HepG2 (cell line): ENCODE measurements around the gene TTC1. TPM values are rescaled to one million over a fixed set of nuclear protein-coding genes. Genes with fewer than 3 reads are reported as not detected.

Source experiments
- ATAC-seq: fragments of 200-7000 bp; cut with Tn5 transposase; 3 replicates; pipeline ENCODE4 v1.9.1; 2020; ENCODE audit warnings: mild to moderate bottlenecking, moderate library complexity
- BruUV-seq: library from RNA; stranded (reverse); fragments of 400-500 nt; replicated peaks from 2 replicates; lab custom pipeline; 2021; lab: Mats Ljungman, UMichigan
- CTCF ChIA-PET: fragments of 300-600 bp; formaldehyde crosslinking; extraction: SDS; loops from one replicate; lab custom pipeline; 2021; ENCODE audit warnings: low total read pairs, inconsistent platforms, low intra/inter-chr PET ratio; lab: Yijun Ruan, JAX
- POLR2A ChIA-PET: fragments of 350-600 bp; sonication (Branson Sonifier 250); formaldehyde crosslinking; loops from one replicate; lab custom pipeline; 2020; ENCODE audit warnings: antibody characterized with exemption, inconsistent platforms; lab: Yijun Ruan, JAX
- DNase-seq: peaks from one replicate; pipeline ENCODE4 v3.0.0-alpha.2; 2015; ENCODE audit warnings: low spot score
- FAIRE-seq: peaks from 3 replicates; lab custom pipeline; 2011; peaks lifted over from hg19 to GRCh38; lab: Jason Lieb, UNC
- H2AFZ ChIP-seq: one replicate; pipeline ENCODE4 v1.6.1; 2011; ENCODE audit warnings: low read length, inconsistent platforms
- H3K27ac ChIP-seq: fragments of 300-600 bp; 3 replicates; pipeline ENCODE4 v1.8.0; 2011; ENCODE audit warnings: mixed run types, mild to moderate bottlenecking, mixed read lengths, low read length, inconsistent platforms; ENCODE audit not compliant: insufficient read depth; ENCODE audit errors: extremely low read length
- H3K27me3 ChIP-seq, 2 experiments: fragments of 200-600 bp in 1 of 2; 2 replicates in 1 of 2; 3 replicates in 1 of 2; pipeline versions ENCODE4 v1.6.0 to v1.8.0; 2011; ENCODE audit warnings: low read length in 2 of 2, mild to moderate bottlenecking in 2 of 2, moderate library complexity in 2 of 2, inconsistent platforms in 1 of 2; ENCODE audit not compliant: insufficient read depth in 2 of 2, control insufficient read depth in 1 of 2
- H3K36me3 ChIP-seq, 2 experiments: fragments of 200-600 bp in 1 of 2; replicated peaks in 1 of 2; 2 replicates in 1 of 2; 3 replicates in 1 of 2; pipeline versions ENCODE4 v1.5.1 to v1.8.0; 2011; ENCODE audit warnings: low read length in 2 of 2, inconsistent platforms in 1 of 2; ENCODE audit not compliant: insufficient read depth in 2 of 2, control insufficient read depth in 1 of 2
- H3K4me1 ChIP-seq: 2 replicates; pipeline ENCODE4 v1.5.1; 2012; ENCODE audit warnings: low read length, inconsistent platforms; ENCODE audit not compliant: insufficient read depth
- H3K4me2 ChIP-seq: 2 replicates; pipeline ENCODE4 v1.6.0; 2011; ENCODE audit warnings: low read depth, low read length, inconsistent platforms
- H3K4me3 ChIP-seq, 3 experiments: fragments of 200-600 bp in 1 of 3; sonication (generic), shearing (Covaris generic) in 1 of 3; replicated peaks in 1 of 3; 2 replicates each; pipeline ENCODE4 v1.5.1; 2011 to 2016; ENCODE audit warnings: low read length in 3 of 3, inconsistent platforms in 2 of 3, low read depth in 2 of 3, mild to moderate bottlenecking in 2 of 3, control low read depth in 1 of 3, mixed read lengths in 1 of 3; ENCODE audit not compliant: insufficient read depth in 1 of 3
- H3K79me2 ChIP-seq: one replicate; pipeline ENCODE4 v1.6.1; 2011; ENCODE audit warnings: low read length, inconsistent platforms; ENCODE audit not compliant: insufficient read depth
- H3K9ac ChIP-seq: 2 replicates; pipeline ENCODE4 v1.6.0; 2011; ENCODE audit warnings: mild to moderate bottlenecking, low read depth, low read length, inconsistent platforms; ENCODE audit not compliant: insufficient read depth
- H3K9me3 ChIP-seq: 2 replicates; pipeline ENCODE4 v1.5.1; 2012; ENCODE audit warnings: mild to moderate bottlenecking, low read length
- H4K20me1 ChIP-seq: 2 replicates; pipeline ENCODE4 v1.6.0; 2011; ENCODE audit warnings: inconsistent platforms, mild to moderate bottlenecking, low read length, moderate library complexity; ENCODE audit not compliant: insufficient read depth
- BHLHE40 ChIP-seq: IDR thresholded peaks from 2 replicates; pipeline ENCODE4 v1.6.1; 2011; ENCODE audit warnings: low read length, improper control_type of control experiment
- MAZ ChIP-seq, 2 experiments: sonication (generic) in 1 of 2; formaldehyde crosslinking in 1 of 2; IDR thresholded peaks; 2 replicates each; pipeline versions ENCODE4 v1.5.0 to v1.6.1; 2012 to 2020; ENCODE audit warnings: low read depth in 2 of 2, mild to moderate bottlenecking in 2 of 2, borderline replicate concordance in 1 of 2, improper control_type of control experiment in 1 of 2, low read length in 1 of 2, missing genetic modification reagents in 1 of 2, moderate library complexity in 1 of 2
- PITX1 ChIP-seq: sonication (generic); formaldehyde crosslinking; IDR thresholded peaks from 2 replicates; pipeline ENCODE4 v1.5.1; 2020; ENCODE audit warnings: mild to moderate bottlenecking, missing genetic modification reagents
- POGZ ChIP-seq: sonication (generic); formaldehyde crosslinking; IDR thresholded peaks from 2 replicates; pipeline ENCODE4 v1.4.0; 2020; ENCODE audit warnings: mild to moderate bottlenecking, missing genetic modification reagents
- SAFB2 ChIP-seq: sonication (generic); formaldehyde crosslinking; IDR thresholded peaks from 2 replicates; pipeline ENCODE4 v1.5.1; 2020; ENCODE audit warnings: missing genetic modification reagents, low read depth, mild to moderate bottlenecking, borderline replicate concordance
- ZFAT ChIP-seq: sonication (generic); formaldehyde crosslinking; conservative IDR thresholded peaks from 2 replicates; pipeline ENCODE4 v1.8.1; 2023; ENCODE audit warnings: missing genetic modification reagents, inconsistent platforms
- ZNF432 ChIP-seq: sonication (generic); formaldehyde crosslinking; IDR thresholded peaks from 2 replicates; pipeline ENCODE4 v1.5.0; 2020; ENCODE audit warnings: missing genetic modification reagents, mild to moderate bottlenecking, borderline replicate concordance
- WGBS: methylation state at CpG from one replicate; pipeline ENCODE4 v1.1.6; 2017; ENCODE audit warnings: low lambda C conversion rate; 5-methylcytosine and 5-hydroxymethylcytosine counted together
- in situ Hi-C: cut with HindIII; loops from 2 replicates; pipeline ENCODE4 v1.10.0; 2017; ENCODE audit warnings: low pct_unique_long_range_greater_than_20kb; ENCODE audit not compliant: extremely low pct_ligation_motif_present
- intact Hi-C: fragments of 100-400 bp; cut with micrococcal nuclease; formaldehyde crosslinking; loops from one replicate; pipeline ENCODE4 v1.10.0; 2022; ENCODE audit not compliant: unreplicated experiment
- polyA plus RNA-seq, 8 experiments: library from polyadenylated mRNA; depleted of rRNA in 3 of 8; stranded (reverse) in 7 of 8; unstranded in 1 of 8; fragments of >200 nt; fragmentation: Illumina TruSeq in 4 of 8; extraction: Trizol in 4 of 8; gene quantifications; 2 replicates each; pipeline versions ENCODE4 v1.2.1 to v1.2.3, GENCODE V29; 2011 to 2016; ENCODE audit warnings: low read depth in 4 of 8, missing spikeins in 1 of 8, mixed read lengths in 1 of 8; ENCODE audit not compliant: insufficient read depth in 1 of 8
- total RNA-seq, 5 experiments: library from RNA; depleted of rRNA; stranded (reverse); fragments of >200 nt; fragmentation: Illumina TruSeq; extraction: Trizol; gene quantifications; 2 replicates each; pipeline ENCODE4 v1.2.3, GENCODE V29; 2016; ENCODE audit warnings: low read depth in 1 of 5
- TF ChIP-seq, protein P1 (sequence below), 2 experiments: sonication (generic) in 1 of 2; formaldehyde crosslinking in 1 of 2; IDR thresholded peaks; 2 replicates each; pipeline versions ENCODE4 v1.5.1 to v1.6.1; 2011 to 2020; ENCODE audit warnings: borderline replicate concordance in 1 of 2, low read depth in 1 of 2, low read length in 1 of 2, mild to moderate bottlenecking in 1 of 2, missing genetic modification reagents in 1 of 2, moderate library complexity in 1 of 2
- TF ChIP-seq, protein P2 (sequence below): conservative IDR thresholded peaks from 2 replicates; pipeline ENCODE4 v1.6.1; 2018; ENCODE audit warnings: missing genetic modification reagents

Gene TTC1
- total and polyA plus RNA-seq, 2 of the 13 experiments (the other 11 are each of a cell fraction or from before 2014, with no cell fraction given): 16.1 to 72.1 TPM

- Histone ChIP-seq H3K79me2 (no peaks in the 10 kb centered on the region), H3K27me3 (no peaks in the 10 kb centered on the region), H3K4me1 (no peaks in the 10 kb centered on the region), H3K9ac (no peak overlapping the region), H2AFZ (no peak overlapping the region), H3K4me3 (no peak overlapping the region), H3K36me3 (peaks cover 0 to 5% of the 10 kb centered on the region in 2 experiments; a peak in 2 of 5 replicates), H4K20me1 (no peaks in the 10 kb centered on the region), H3K9me3 (no peaks in the 10 kb centered on the region), H3K4me2 (no peak overlapping the region), H3K27ac (no peak overlapping the region)
- ChIA-PET CTCF (no interaction called here), POLR2A (no interaction called here)
- 100% methylated on average over 2 of the region's 2 CpGs for WGBS
- in situ Hi-C loops: no loop called here
- DNase-seq (no peak), ATAC-seq (no peak), FAIRE-seq (no peak)
- intact Hi-C loops: loop anchor here (2.0 kb wide), 1 partner anchor 265 kb away; no protein-coding TSS in a partner anchor
- BruUV-seq: no TSS peak
- TF ChIP-seq, protein P1, sequence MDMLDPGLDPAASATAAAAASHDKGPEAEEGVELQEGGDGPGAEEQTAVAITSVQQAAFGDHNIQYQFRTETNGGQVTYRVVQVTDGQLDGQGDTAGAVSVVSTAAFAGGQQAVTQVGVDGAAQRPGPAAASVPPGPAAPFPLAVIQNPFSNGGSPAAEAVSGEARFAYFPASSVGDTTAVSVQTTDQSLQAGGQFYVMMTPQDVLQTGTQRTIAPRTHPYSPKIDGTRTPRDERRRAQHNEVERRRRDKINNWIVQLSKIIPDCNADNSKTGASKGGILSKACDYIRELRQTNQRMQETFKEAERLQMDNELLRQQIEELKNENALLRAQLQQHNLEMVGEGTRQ (IDR thresholded peaks at IDR 0.05; ENCODE audit: low read depth, low read length): no peak
- TF ChIP-seq, protein P1 (CRISPR knock-in tag; IDR thresholded peaks at IDR 0.05; ENCODE audit: borderline replicate concordance): no peak
- TF ChIP-seq MAZ (IDR thresholded peaks at IDR 0.05; ENCODE audit: borderline replicate concordance, low read depth, low read length) (no peak), MAZ (CRISPR knock-in tag; IDR thresholded peaks at IDR 0.05; ENCODE audit: low read depth) (no peak), BHLHE40 (no peak), POGZ (CRISPR knock-in tag) (no peak), PITX1 (CRISPR knock-in tag) (no peak), SAFB2 (CRISPR knock-in tag) (no peak), ZNF432 (CRISPR knock-in tag) (no peak), ZFAT (CRISPR knock-in tag) (no peak)
- TF ChIP-seq, protein P2, sequence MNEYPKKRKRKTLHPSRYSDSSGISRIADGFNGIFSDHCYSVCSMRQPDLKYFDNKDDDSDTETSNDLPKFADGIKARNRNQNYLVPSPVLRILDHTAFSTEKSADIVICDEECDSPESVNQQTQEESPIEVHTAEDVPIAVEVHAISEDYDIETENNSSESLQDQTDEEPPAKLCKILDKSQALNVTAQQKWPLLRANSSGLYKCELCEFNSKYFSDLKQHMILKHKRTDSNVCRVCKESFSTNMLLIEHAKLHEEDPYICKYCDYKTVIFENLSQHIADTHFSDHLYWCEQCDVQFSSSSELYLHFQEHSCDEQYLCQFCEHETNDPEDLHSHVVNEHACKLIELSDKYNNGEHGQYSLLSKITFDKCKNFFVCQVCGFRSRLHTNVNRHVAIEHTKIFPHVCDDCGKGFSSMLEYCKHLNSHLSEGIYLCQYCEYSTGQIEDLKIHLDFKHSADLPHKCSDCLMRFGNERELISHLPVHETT (CRISPR knock-in tag): no peak
These were observed 70.8 kb downstream of the TTC1 start for GRCh38 chr5:160079753-160080152.
